HG02852 (cell line): ENCODE measurements around the gene CITED2.
"Not testable (repeated sequence)": the region's sequence is repeated elsewhere in the genome, so short reads cannot be mapped to it uniquely, and the experiment has no call there.

ENCODE experiments used
- ATAC-seq: cut with Tn5 transposase; IDR thresholded peaks from one replicate; pipeline ENCODE4 v1.9.1; 2021; ENCODE audit warnings: mild to moderate bottlenecking, moderate library complexity; ENCODE audit not compliant: unreplicated experiment

The CITED2 gene

GRCh38 chr6:139374357-139375225 is at the start of gene CITED2:
TSS of gene CITED2 (minus strand) at chr6:139374648. CDS start at chr6:139373944, 704 bp downstream.
- peak; percentile 59 for ATAC-seq

- no peak for ATAC-seq
Measured at GRCh38 chr6:139423037-139423703, 48.7 kb upstream of the CITED2 start.

GRCh38 chr6:139422105-139423036 is 47.9 kb upstream of the CITED2 start:
- ATAC-seq, result no peak

- ATAC-seq, result no peak
Measured at GRCh38 chr6:139418481-139419132, 44.2 kb upstream of the CITED2 start.

GRCh38 chr6:139416146-139416545 is 41.7 kb upstream of the CITED2 start:
- no peak for ATAC-seq

GRCh38 chr6:139415365-139415764 is 40.9 kb upstream of the CITED2 start:
- no peak for ATAC-seq

GRCh38 chr6:139412103-139412502 is 37.7 kb upstream of the CITED2 start:
- ATAC-seq, result not testable (repeated sequence)

GRCh38 chr6:139409026-139409425 is 34.6 kb upstream of the CITED2 start:
- ATAC-seq, result no peak

- ATAC-seq, result no peak
Measured at GRCh38 chr6:139407718-139408222, 33.3 kb upstream of the CITED2 start.

- ATAC-seq, result no peak
Measured at GRCh38 chr6:139406577-139407343, 32.3 kb upstream of the CITED2 start.

- ATAC-seq, result no peak
Measured at GRCh38 chr6:139402876-139403386, 28.5 kb upstream of the CITED2 start.

- ATAC-seq, result no peak
Measured at GRCh38 chr6:139398658-139399057, 24.2 kb upstream of the CITED2 start.

GRCh38 chr6:139395891-139396301 is 21.4 kb upstream of the CITED2 start:
- no peak for ATAC-seq

- ATAC-seq, result no peak
Measured at GRCh38 chr6:139395371-139395770, 20.9 kb upstream of the CITED2 start.

GRCh38 chr6:139394027-139394649 is 19.7 kb upstream of the CITED2 start:
- ATAC-seq, result no peak

- ATAC-seq, result peak; percentile 100
Measured at GRCh38 chr6:139392794-139393193, 18.3 kb upstream of the CITED2 start.

GRCh38 chr6:139391709-139392108 is 17.3 kb upstream of the CITED2 start:
- no peak for ATAC-seq

- no peak for ATAC-seq
Measured at GRCh38 chr6:139390447-139390846, 16.0 kb upstream of the CITED2 start.

GRCh38 chr6:139388384-139388783 is 13.9 kb upstream of the CITED2 start:
- no peak for ATAC-seq
